Activated CD4-positive, alpha-beta T cell treated with anti-CD3 and anti-CD28 coated beads, Interleukin-2, Interleukin-4, amounts not matched to agents 100 ng/mL and 50 ng/mL, durations not matched to agents 16 hours and 8 hours (primary cell): ENCODE results near the gene RFPL2.
"Not testable (repeated sequence)": the region's sequence is repeated elsewhere in the genome, so short reads cannot be mapped to it uniquely, and the experiment has no call there.

Experiments
- DNase-seq: peaks from one replicate; pipeline ENCODE4 v3.0.0-alpha.2; 2020; ENCODE audit warnings: low spot score

RFPL2 gene

GRCh38 chr22:32164075-32164860 is 40.6 kb downstream of the RFPL2 start:
- DNase-seq: no peak

- DNase-seq: not testable (repeated sequence)
Measured at GRCh38 chr22:32160411-32160810, 44.5 kb downstream of the RFPL2 start.

- no peak for DNase-seq
Measured at GRCh38 chr22:32158712-32159533, 46.0 kb downstream of the RFPL2 start, which contains the start of gene C22orf42. TSS of gene C22orf42 (minus strand) at chr22:32159303. CDS start at chr22:32159215, 88 bp downstream.

GRCh38 chr22:32157632-32158031 is 47.2 kb downstream of the RFPL2 start:
- not testable (repeated sequence) for DNase-seq

- not testable (repeated sequence) for DNase-seq
Measured at GRCh38 chr22:32154727-32155126, 50.1 kb downstream of the RFPL2 start.

GRCh38 chr22:32151641-32152040 is 53.2 kb downstream of the RFPL2 start:
- not testable (repeated sequence) for DNase-seq

GRCh38 chr22:32150647-32151046 is 54.2 kb downstream of the RFPL2 start:
- not testable (repeated sequence) for DNase-seq

GRCh38 chr22:32148372-32148771 is 56.5 kb downstream of the RFPL2 start:
- DNase-seq: not testable (repeated sequence)

GRCh38 chr22:32147128-32147527 is 57.7 kb downstream of the RFPL2 start:
- DNase-seq: not testable (repeated sequence)

- no peak for DNase-seq
Measured at GRCh38 chr22:32144496-32145274, 60.2 kb downstream of the RFPL2 start.

- peak; percentile 44 for DNase-seq
Measured at GRCh38 chr22:32142600-32142999, 62.3 kb downstream of the RFPL2 start.

GRCh38 chr22:32140688-32141087 is 64.2 kb downstream of the RFPL2 start:
- DNase-seq: not testable (repeated sequence)
